HG03571 (cell line): ENCODE data around the gene SHTN1.

ENCODE experiments used
- ATAC-seq: cut with Tn5 transposase; IDR thresholded peaks from one replicate; pipeline ENCODE4 v1.9.1; 2021; ENCODE audit not compliant: unreplicated experiment

Gene SHTN1

DNA sequence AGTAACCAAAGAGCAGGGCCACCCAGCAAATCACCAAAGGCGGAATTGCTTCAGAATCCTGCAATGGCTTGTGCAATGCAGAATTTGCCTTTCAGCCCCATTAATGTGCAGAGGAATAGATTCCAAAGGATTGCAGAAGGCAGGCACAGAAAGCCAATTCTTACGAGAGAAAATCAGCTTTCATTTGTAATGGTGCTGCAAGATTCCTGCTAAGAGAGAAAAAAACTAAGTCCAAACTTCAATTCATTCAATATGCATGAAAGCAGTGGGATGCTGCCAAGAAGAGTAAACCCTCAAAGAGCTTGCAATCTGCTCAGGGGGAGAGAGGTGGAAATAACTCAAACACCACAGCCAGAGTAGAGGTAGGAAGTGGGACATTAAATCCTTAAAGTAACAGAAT is 85.3 kb downstream of the SHTN1 start:
- ATAC-seq = no peak

DNA sequence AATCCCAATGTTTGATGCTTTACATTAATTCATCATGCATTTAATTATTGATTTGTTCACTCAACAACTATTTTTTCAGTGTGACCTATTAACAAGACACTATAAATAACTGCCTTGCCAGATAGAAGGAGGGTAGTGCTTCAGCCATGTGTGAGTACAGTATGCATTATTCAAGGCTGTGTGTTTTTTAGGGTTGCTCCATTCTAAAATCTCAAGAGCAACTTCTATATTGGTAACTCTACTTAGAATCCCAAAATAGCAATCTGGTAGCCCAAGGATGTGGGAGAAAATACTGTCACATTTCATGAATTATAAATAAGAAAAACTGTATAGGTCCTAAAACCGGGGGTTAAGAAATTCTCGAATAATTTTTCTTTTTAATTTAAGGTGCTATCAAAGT is 85.8 kb downstream of the SHTN1 start:
- no peak for ATAC-seq

DNA sequence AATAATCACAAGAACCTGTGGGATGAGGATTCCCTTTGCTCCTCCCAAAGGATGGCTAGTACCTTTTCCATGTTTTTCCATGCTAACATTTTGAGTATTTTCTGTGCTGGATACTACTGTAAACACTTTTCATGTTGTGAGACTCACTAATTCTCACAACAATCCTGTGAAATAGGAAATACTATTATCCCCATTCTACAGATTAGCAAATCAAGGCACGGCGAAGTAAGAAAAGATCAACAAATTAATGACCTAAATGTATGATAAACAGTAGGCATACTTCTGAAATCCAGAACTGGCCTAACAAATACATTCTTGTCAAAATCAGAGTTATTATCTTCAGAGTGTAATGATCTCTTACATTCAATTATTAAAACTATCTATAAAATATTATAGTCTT is 86.4 kb downstream of the SHTN1 start:
- ATAC-seq = no peak

DNA sequence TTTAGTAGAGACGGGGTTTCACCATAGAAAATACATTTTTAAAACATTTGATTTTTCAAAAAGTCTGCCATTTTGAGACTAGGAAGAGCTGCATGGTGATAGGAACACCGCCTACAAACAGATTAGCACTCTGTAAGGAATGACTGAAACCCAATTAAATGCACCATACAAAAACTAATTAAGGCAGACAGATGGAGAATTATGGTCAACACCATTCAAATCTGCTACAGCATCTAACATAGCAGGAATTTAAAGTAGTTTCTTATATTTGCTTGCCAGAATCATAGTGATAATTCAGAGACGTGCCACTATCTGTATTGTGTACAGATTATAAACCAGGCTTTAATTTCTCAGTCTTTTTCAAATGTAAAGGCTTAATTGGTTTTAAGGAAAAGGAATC is 87.5 kb downstream of the SHTN1 start:
- no peak for ATAC-seq

DNA sequence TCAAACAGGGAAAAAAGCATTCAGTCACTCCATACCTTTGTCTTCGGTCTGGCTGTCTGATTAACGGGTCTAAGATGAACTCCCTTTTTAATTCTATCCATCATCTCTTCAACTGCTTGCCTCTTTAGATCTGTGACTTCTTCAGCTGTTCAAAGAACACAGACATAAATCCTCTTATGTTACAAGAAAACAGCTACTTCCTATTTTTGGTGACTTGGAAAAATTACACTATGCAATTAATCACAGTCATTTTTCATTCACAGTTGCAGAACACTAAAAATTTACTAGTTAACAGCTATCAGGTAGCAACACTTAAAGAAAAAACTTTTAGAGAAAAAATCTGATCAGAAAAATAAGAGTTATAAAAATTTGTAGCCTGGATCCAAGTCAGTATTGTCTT is 89.6 kb downstream of the SHTN1 start:
- no peak for ATAC-seq

DNA sequence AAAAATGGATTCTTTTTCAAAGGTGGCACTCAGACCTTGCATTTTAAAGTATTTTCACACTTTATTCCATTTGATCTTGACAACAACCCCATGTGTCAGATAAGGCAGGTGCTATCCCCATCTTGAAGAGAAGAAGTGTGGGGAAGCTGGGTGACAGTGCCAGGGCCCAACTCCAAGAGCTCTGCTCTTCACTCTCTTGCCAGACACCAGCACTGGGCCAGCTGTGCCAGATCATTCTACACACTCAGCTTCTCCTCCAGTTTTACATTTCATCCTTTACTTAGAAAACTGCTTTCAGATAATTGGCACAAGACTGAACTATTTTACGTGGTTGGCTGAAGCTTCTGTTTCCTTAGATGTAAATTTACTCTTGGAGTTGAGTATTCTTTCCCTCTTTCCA is 91.3 kb downstream of the SHTN1 start:
- ATAC-seq = no peak

DNA sequence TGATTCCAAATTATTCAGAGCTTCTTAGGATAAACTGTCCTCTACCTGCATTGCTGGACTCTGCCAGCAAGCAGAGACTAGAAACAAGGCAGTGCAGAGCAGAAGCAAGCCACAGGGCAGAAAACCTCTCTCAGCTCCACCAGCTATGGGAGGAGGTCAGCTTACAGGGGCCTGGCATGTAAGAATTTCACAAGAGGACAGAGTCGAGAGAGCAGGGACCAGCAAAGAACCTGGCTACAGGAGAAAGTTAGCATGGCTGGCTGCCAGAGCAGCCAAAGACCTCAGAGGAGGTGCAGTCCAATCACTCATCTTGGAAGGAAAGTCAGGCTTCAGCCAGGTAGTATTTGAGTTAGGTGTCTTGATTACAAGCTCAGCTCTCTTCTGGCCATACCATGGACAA is 92.8 kb downstream of the SHTN1 start:
- ATAC-seq = no peak

DNA sequence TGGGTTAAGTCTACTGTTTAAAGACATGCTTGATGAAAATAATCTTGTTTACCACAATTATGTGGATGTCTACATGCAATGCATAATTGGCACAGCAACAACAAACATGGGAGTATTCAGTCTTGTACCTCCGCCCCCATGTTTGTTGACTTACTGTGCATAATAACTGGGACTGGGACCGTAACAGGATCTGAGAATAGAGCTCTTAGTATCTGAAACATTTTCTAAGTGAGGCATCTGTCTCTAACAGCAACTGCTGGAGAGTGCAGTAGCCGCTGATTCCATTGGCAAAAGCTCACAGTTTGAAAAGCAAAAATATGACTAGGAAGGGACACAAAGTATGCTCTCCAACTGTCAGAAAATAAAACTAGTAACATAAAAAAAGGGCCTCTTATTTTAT is 94.1 kb downstream of the SHTN1 start:
- ATAC-seq = no peak

DNA sequence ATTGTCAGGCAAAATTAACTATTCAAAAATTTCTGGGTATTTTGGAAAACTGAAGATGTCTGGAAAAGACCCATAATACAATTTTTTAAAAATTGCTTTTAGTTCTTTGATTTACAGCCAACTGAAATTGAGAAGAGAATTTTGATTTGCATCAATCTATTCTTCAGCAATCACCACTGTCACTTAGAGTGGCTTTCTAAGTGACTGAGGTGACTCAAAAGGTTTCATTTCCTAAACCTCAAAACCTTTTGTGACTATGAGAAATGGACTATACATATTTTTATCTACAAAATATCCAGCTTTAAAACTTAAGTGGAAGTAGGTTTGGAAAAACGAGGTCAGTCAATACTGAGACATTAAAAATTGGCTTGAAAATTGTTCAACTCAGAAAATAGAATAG is 95.7 kb downstream of the SHTN1 start:
- no peak for ATAC-seq

DNA sequence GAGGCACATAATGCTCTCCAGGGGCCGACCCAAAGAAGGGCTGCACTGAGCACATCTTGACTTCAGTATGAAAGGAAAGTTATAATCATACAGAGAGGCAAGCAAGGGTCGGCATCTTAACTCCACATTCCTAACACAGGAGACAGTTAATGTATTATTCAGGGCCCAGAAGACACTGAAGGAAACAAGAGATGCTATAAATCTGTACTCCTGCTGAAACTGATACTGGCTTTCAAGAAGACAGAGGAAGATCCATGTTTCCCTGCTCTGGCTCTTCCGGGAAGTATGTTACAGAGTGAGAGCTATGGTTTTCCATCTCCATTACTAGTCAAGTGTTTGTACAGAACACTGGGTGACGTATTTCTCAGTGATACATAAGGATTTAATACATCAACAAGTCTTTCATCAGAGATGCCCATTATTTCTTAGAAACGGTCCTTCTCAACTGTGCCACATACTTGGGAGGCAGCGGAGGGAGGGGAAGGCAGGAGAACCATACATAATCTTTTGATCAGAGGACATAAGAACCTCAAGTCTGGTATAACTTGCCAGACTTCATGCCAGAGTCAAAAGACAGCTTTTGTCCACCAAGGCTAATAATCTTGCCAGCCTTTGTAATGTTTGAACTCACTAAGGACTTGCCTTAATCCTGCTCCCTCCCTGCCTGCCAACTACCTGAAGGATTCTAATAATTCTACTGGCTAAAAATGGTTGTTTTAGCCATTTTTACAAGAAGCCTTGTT is 97.6 kb downstream of the SHTN1 start:
- ATAC-seq = no peak

DNA sequence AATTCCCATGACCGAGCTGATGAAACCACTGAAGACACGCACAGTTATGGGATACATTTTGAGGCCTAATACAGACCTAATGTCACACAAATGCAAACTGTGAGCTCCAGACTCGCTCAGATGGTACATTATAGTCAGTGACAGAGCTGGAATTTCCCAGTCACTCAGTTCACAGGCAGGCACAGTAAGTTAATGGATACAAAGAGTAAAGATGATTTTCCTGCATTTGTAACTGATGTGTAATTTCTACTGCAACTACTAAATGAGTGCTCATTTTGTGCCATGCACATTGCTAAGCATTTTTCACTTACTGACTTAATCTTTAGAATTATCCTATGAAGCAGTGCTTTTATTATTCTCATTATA is 99.2 kb downstream of the SHTN1 start:
- ATAC-seq = no peak

DNA sequence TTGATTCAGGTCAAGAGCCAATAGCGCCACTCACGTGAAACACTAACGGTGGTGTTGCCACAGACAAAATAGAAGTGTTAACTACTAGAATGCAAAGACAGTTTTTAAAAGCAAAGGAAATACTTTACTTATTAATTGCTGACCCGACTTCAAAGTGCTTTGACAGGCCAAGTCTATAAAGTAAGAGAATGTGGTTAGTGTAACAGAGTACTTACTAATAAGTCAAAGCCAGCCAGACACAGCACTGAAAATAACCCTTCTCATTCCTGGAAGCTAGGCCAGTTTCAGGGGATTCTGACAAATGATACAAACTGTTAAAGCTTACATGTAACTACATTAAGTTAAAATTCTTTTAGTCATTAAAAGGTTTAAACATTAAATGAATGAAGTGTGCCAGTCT is 105.4 kb downstream of the SHTN1 start:
- no peak for ATAC-seq

DNA sequence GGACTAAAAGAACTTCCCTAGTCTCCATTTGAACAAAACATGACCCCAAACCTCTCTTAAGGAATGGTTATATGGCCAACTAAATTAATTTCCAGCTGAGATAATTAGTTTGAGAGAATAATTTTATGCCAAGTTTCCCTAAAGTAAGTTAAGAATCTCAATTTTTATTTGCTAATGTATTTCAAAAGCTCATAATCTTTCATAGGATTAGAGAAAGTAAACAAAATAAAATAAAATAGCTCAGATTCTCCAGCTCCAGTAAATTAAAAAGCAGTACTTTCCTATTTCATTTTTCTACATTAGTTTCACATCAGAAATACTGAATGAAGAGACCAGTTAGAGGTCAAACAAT is 111.3 kb downstream of the SHTN1 start:
- ATAC-seq = no peak

DNA sequence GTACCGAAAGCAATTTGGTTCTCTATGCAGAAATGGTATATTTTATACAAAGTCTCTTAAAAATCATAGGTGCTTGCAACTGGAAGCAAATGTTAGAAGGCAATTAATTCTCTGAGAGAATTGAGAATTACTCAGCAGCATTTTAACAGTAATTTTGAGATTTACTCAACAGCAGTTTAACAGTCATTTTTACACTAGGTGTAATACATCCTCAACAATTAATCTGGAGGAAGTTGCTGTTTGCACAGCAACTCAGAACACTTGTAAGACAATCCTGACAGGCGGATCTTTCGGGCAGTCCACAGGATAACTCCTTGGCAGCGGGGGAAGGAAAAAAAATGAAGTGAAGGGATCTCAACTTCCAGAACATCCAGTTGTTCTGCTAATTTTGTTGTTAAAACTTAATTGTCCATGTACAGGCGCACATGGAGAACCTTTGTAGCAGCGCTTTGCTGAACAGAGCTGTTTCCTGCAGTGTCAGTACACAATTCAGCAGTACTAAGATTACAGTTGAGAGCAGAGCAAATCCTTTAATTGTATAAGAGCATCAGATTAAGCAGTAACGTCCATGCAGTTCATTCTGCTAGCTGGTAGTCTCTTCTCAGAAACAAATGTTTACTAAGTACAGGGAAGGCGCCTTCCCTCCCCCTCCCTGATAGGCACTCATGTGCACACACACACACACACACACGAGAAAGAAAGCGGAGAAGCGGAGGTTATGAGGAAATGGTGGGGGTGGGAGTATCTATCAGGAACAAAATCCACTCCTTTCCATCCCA is 111.9 kb downstream of the SHTN1 start:
- ATAC-seq = no peak

DNA sequence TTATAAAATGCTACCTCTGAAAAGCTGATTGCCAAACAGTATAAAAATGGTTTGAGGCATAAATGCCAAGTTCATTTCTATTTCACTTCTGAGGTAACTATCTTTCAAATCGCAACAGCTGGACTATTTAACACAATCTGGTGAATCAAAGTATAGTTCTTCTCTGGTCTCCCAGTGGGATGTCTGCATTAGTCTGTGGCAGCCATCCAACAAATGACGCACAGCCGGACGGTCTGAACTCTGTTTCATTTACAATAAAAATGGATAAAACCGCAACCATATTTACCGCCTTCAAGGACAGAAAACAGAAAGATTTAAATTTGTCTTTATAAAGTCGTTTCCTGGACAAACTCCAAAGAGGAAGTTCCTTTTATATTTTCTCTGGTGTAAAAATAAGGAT is 113.8 kb downstream of the SHTN1 start:
- ATAC-seq = no peak

DNA sequence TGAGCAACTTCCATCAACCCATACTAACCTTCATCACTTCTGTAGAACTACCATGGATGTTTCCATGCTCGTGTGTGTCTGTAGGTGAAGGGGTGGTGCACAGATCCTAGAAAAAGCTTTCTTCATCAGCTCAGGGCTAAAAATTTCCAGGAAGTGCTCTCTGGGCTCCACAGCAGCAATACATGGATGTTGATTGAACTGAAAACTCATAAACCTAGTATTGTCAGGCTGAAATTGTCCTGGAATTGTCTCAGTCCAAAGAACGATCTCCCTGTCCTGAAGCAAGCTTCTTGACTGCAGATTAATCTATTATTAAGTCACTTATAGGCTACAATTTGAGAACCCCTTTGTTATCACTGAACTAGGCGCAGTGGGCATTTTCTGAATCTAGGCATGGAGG is 115.9 kb downstream of the SHTN1 start:
- ATAC-seq = no peak

DNA sequence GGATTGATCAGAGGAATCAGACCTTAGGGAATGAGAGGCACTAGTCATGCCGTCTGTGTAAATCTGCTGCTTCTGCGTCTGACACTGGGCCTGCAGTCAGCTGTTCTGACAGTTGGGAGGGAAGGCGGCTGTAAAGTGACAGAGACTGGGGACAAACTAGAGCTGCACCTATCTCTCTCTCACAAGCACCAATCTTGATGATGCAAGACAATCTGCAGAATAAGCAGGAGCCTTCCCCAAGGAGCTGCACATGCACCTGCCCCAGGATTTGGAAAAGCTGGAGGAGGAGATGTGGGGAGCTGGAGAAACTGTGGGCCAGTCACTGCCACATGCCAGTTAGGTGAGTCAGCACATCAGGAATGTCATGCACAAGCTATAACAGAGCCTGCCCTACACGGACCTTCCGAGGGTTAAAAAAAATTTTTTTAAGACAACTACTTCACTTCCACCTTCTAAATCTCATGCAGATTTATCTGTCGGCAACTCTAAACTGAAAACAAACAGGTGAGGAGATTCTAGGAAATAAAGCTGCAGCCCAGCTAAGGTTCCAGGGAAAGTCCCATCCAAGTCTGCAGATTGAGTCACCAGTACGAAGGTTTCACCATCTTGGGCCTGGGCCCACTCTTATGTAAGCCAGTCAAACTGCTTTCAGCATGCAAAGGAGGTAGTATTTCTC is 116.5 kb downstream of the SHTN1 start:
- ATAC-seq = no peak

DNA sequence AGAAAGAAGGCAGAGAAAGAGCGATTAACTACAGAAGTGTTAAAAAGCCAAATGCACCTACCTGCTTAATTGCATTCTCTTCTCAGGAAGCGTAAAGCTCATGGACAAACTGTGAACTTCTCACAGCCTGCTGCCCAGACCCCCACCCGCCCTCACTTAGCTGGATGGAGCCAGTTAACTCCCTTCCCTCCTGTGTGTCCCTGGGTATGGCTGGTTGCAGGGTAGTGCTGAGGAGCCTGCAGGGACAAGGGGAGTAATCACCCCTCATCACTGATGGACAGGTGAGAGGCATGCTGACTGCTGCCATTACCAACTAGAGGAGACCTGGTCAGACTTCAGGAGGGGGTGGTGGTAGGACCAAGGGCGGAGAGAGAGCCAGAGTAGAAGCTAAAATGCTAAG is 118.2 kb downstream of the SHTN1 start:
- ATAC-seq = no peak

DNA sequence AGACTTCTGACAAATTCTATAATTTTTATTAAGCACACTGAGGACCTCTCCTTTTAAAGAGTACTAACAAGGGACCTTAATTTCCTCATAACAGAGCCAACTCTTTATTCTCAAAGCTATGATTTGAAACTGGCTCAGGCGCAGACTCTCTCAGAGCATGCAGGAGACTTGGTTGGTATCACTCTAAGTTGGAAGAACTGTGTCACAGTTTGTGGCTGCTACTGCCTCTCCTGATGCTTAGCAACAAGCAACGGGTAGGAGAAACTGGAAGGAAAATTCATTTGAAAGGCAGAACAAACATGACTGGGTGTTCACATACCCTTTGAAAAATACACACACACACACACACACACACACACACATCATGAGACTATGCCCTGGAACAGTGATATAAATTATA is 122.3 kb downstream of the SHTN1 start:
- no peak for ATAC-seq

DNA sequence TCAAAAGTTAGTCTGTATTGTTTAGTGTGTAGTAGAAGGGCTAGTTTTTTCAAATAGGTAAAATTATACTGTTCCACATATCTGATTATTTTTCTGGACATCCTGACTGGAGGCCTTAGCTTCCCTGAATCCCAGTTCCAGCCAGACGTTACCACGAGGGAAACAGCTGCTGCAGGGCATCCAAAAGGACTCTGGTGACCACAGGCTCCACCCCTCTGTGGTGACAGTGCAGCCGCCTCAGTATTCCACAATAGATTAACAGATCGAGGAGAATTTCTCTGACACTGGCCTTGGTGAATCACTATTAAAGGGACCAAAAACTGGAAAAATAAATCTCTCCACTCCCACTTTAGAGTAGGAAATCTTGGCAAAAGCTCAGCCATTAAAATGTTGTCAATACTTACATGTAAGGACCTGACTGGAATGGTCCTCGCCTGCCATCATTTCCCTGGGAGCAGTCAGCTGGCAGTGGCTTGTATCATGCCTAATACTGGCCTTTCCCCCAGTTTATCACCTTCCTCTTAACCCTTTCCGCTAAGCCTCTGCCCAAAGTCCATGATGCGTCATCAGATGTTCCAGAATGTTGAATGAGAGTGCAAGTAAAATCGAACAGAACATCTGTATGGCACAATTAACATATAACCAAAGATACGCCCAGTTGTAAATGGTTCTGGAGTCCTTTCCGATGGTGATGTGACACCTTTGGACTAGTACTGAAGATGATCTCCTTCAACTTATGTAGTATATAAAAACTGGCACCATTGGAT is 124.1 kb downstream of the SHTN1 start:
- ATAC-seq = no peak

DNA sequence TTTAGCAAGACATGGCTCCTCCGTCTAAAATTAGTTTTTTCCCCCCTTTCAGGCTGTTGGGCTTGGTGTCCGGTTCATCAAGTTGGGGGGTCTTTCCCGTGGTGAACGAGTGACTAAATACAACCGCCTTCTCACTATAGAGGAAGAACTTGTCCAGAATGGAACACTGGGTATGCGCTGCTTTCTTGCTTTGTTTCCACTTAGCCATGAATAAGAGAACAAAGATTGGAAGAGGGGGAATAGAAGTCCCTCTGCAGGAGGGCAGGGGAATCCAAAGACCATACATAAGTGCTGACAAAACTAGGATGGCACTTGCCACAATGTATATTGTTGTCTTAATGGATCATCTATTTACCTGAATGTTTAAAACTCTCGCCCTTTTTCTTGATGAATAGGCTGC is 125.2 kb downstream of the SHTN1 start:
- ATAC-seq = no peak

DNA sequence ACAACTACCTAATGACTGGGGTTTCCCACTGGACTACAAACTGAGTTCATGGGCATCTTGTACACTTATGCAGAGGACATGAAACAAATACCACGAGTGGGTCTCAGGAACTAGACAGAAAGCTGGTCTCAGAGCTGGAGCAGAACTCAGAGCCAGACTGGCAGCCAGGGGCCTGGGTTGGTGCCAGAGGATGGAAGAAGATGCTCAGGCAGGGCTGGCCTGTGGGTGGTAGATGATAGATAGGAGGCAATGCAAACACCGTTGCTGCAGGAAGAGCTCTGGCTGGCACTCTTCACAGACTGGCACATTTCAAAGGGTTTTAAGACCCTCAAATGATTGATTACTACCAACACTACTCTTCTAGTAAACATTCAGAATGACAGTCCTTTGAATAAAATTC is 126.9 kb downstream of the SHTN1 start:
- ATAC-seq = no peak
